Ishikawa (cell line): ENCODE results near the gene GCN1.

Experiments used
- CEBPB ChIP-seq: IDR thresholded peaks from 2 replicates; pipeline ENCODE4 v1.6.1; 2012
- CREB1 ChIP-seq: IDR thresholded peaks from 2 replicates; pipeline ENCODE4 v1.6.1; 2012; ENCODE audit warnings: low read depth
- EGR1 ChIP-seq: IDR thresholded peaks from 2 replicates; pipeline ENCODE4 v1.6.1; 2012
- EP300 ChIP-seq: IDR thresholded peaks from 2 replicates; pipeline ENCODE4 v1.6.1; 2012; ENCODE audit warnings: borderline replicate concordance
- FOXM1 ChIP-seq: IDR thresholded peaks from 2 replicates; pipeline ENCODE4 v1.6.1; 2012; ENCODE audit warnings: low read depth, borderline replicate concordance
- MAX ChIP-seq: IDR thresholded peaks from 2 replicates; pipeline ENCODE4 v1.6.1; 2012
- NFIC ChIP-seq: IDR thresholded peaks from 2 replicates; pipeline ENCODE4 v1.6.1; 2012
- RAD21 ChIP-seq: IDR thresholded peaks from 2 replicates; pipeline ENCODE4 v1.6.1; 2012; ENCODE audit warnings: low read depth
- REST ChIP-seq: IDR thresholded peaks from 2 replicates; pipeline ENCODE4 v1.6.1; 2012; ENCODE audit warnings: low read depth, mild to moderate bottlenecking
- TAF1 ChIP-seq: IDR thresholded peaks from 2 replicates; pipeline ENCODE4 v1.6.1; 2012; ENCODE audit warnings: low read depth, mild to moderate bottlenecking
- TCF12 ChIP-seq: IDR thresholded peaks from 2 replicates; pipeline ENCODE4 v1.6.1; 2012; ENCODE audit warnings: low read depth
- TEAD4 ChIP-seq: IDR thresholded peaks from 2 replicates; pipeline ENCODE4 v1.6.1; 2012
- USF1 ChIP-seq: IDR thresholded peaks from 2 replicates; pipeline ENCODE4 v1.6.1; 2012
- YY1 ChIP-seq: IDR thresholded peaks from 2 replicates; pipeline ENCODE4 v1.6.1; 2012; ENCODE audit warnings: low read depth
- ZBTB7A ChIP-seq: IDR thresholded peaks from 2 replicates; pipeline ENCODE4 v1.6.1; 2012; ENCODE audit warnings: low read depth

Gene GCN1

GRCh38 chr12:120162763-120163162 is 31.8 kb downstream of the GCN1 start:
- TF ChIP-seq CEBPB: no peak
- no peak for TF ChIP-seq FOXM1
- no peak for TF ChIP-seq REST
- TF ChIP-seq TEAD4: no peak
- no peak for TF ChIP-seq CREB1
- TF ChIP-seq NFIC: no peak

- TF ChIP-seq CEBPB: no peak
These were observed 32.7 kb downstream of the GCN1 start for GRCh38 chr12:120161852-120162251.

GRCh38 chr12:120159509-120160237 is 34.8 kb downstream of the GCN1 start:
- TF ChIP-seq NFIC (no peak), CREB1 (no peak), CEBPB (no peak), FOXM1 (no peak), TEAD4 (no peak), REST (no peak), TCF12 (no peak), YY1 (no peak), EGR1 (no peak), TAF1 (no peak), USF1 (no peak), EP300 (no peak), ZBTB7A (no peak), RAD21 (no peak)

GRCh38 chr12:120158351-120158750 is 36.2 kb downstream of the GCN1 start:
- TF ChIP-seq CREB1 (no peak), REST (no peak), ZBTB7A (no peak), MAX (no peak), TCF12 (no peak)

- TF ChIP-seq EGR1 (no peak), EP300 (no peak), NFIC (no peak), ZBTB7A (no peak), FOXM1 (no peak), RAD21 (no peak), TCF12 (no peak), TEAD4 (no peak), USF1 (no peak), YY1 (no peak), MAX (no peak), TAF1 (no peak), CREB1 (no peak), CEBPB (no peak), REST (no peak)
These were observed 36.8 kb downstream of the GCN1 start for GRCh38 chr12:120157678-120158077.
